ENCODE data around the gene COX6B2.

Gene COX6B2

DNA sequence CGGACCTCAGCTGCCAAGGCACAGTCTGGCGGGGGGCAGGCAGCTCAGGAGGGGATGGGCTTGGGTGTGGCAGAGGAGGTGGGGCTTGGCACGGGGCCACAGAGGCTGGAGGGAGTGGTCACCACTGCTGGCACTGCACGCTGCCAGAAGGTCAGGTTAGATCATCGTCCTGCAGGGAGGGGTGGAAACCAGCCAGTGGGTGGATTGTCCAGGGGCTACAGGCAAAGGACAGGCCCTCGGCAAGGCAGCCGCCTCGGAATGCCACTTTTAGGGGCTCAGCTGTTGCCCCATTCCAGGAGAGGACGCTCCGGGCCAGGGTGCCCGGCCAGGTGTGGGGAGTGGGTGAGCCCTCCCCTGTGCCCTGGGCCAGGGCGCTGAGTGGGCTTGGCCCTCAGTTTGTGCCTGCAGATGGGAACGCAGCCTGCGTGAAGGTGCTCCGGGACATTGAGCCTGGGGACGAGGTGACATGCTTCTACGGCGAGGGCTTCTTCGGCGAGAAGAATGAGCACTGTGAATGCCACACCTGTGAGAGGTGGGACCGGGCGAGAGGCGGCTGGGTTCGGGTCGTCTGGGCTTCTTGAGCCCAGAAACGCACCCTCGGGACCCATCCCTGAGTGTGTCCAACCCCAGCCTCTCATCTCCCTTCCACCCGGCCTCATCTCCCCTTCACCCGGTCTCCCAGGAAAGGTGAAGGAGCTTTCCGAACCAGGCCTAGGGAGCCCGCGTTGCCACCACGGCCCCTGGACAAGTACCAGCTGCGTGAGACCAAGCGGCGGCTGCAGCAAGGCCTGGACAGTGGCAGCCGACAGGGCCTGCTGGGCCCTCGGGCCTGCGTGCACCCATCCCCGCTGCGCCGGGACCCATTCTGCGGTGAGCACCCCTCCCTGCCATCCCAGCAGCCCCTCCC, 8.4 kb downstream of the COX6B2 start:
- Histone ChIP-seq H3K27ac (ENCODE audit: low read depth, low read length) (no peak overlapping the region), H3K4me1 (ENCODE audit: control insufficient read depth, insufficient read depth, low read length) (peaks cover 46% of the 10 kb centered on the region), H3K27me3 (ENCODE audit: control insufficient read depth, insufficient read depth, low read length) (peaks cover 7% of the 10 kb centered on the region), H3K36me3 (ENCODE audit: control insufficient read depth, insufficient read depth, low read length) (peaks cover 48% of the 10 kb centered on the region), H3K9ac (ENCODE audit: low read length) (no peak overlapping the region), H3K4me3 (ENCODE audit: low read depth, low read length) (no peak overlapping the region), H3K9me3 (ENCODE audit: control insufficient read depth, insufficient read depth, low read depth, low read length) (no peaks in the 10 kb centered on the region)

- Histone ChIP-seq H3K27ac (ENCODE audit: low read depth, low read length) (no peak overlapping the region), H3K4me3 (ENCODE audit: low read depth, low read length) (no peak overlapping the region), H3K9ac (ENCODE audit: low read length) (peak overlapping the region; percentile 15), H3K4me1 (ENCODE audit: control insufficient read depth, insufficient read depth, low read length) (peaks cover 44% of the 10 kb centered on the region), H3K27me3 (ENCODE audit: control insufficient read depth, insufficient read depth, low read length) (no peaks in the 10 kb centered on the region), H3K9me3 (ENCODE audit: control insufficient read depth, insufficient read depth, low read depth, low read length) (no peaks in the 10 kb centered on the region), H3K36me3 (ENCODE audit: control insufficient read depth, insufficient read depth, low read length) (peaks cover 48% of the 10 kb centered on the region)
Observed at GRCh38 chr19:55345101-55345817, 9.3 kb downstream of the COX6B2 start.

- no peak overlapping the region for H3K9ac ChIP-seq (ENCODE audit: low read length)
- no peaks in the 10 kb centered on the region for H3K9me3 ChIP-seq (ENCODE audit: control insufficient read depth, insufficient read depth, low read depth, low read length)
- H3K27ac ChIP-seq (ENCODE audit: low read depth, low read length) = no peak overlapping the region
- no peaks in the 10 kb centered on the region for H3K27me3 ChIP-seq (ENCODE audit: control insufficient read depth, insufficient read depth, low read length)
- H3K36me3 ChIP-seq (ENCODE audit: control insufficient read depth, insufficient read depth, low read length) = peaks cover 48% of the 10 kb centered on the region
- peaks cover 39% of the 10 kb centered on the region for H3K4me1 ChIP-seq (ENCODE audit: control insufficient read depth, insufficient read depth, low read length)
- no peak overlapping the region for H3K4me3 ChIP-seq (ENCODE audit: low read depth, low read length)
Observed at GRCh38 chr19:55344444-55344843, 10.1 kb downstream of the COX6B2 start.

DNA sequence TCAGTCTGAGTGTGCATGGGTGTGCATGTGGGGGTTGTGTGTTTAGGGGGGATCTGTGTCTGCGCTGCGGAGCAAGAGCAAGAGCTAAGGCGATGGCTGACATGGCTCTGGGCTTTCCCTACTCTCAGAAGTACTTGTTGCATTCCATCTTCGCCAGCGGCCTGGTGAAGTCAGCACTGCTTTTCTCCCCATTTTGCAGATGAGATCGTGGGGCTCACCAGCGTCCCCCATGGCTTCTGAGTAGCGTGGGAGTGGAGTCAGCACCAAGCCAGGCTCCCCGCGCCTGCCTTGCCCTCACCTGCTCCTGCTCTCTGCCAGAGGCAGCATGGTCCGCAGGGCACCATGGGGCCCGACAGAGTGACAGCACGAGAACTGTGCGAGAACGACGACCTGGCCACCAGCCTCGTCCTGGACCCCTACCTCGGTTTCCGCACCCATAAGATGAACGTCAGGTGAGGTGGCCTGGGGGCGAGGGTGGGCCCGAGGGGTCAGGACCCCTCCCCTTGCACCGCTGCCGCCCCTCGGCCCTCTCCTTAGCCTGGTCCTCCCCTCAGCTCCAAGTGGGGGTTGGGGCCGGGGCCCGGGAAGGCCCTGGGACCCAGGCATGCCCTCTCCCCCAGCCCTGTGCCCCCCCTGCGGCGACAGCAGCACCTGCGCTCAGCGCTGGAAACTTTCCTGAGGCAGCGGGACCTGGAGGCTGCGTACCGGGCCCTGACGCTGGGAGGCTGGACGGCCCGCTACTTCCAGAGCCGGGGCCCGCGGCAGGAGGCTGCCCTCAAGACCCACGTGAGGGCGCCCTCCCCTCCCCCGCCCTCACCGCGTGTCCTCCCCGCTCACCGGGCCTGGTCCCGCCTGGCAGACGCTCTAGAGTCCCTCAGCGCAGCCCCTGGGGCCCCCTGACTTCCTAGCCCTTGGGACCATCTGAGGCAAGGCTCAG, 12.7 kb downstream of the COX6B2 start:
- Histone ChIP-seq H3K27ac (ENCODE audit: low read depth, low read length) (no peak overlapping the region), H3K9me3 (ENCODE audit: control insufficient read depth, insufficient read depth, low read depth, low read length) (no peaks in the 10 kb centered on the region), H3K27me3 (ENCODE audit: control insufficient read depth, insufficient read depth, low read length) (no peaks in the 10 kb centered on the region), H3K4me3 (ENCODE audit: low read depth, low read length) (peak overlapping the region; percentile 48), H3K9ac (ENCODE audit: low read length) (peak overlapping the region; percentile 21), H3K36me3 (ENCODE audit: control insufficient read depth, insufficient read depth, low read length) (peaks cover 45% of the 10 kb centered on the region), H3K4me1 (ENCODE audit: control insufficient read depth, insufficient read depth, low read length) (peaks cover 29% of the 10 kb centered on the region)

- H3K36me3 ChIP-seq (ENCODE audit: control insufficient read depth, insufficient read depth, low read length) = peaks cover 40% of the 10 kb centered on the region
- H3K4me3 ChIP-seq (ENCODE audit: low read depth, low read length) = peak overlapping the region; percentile 97
- no peaks in the 10 kb centered on the region for H3K9me3 ChIP-seq (ENCODE audit: control insufficient read depth, insufficient read depth, low read depth, low read length)
- H3K9ac ChIP-seq (ENCODE audit: low read length) = peak overlapping the region; percentile 21
- H3K27ac ChIP-seq (ENCODE audit: low read depth, low read length) = peak overlapping the region; percentile 78; the same call in 1 of the 2 replicates
- H3K27me3 ChIP-seq (ENCODE audit: control insufficient read depth, insufficient read depth, low read length) = no peaks in the 10 kb centered on the region
- H3K4me1 ChIP-seq (ENCODE audit: control insufficient read depth, insufficient read depth, low read length) = peaks cover 26% of the 10 kb centered on the region
Observed at GRCh38 chr19:55341171-55341588, 13.3 kb downstream of the COX6B2 start.

DNA sequence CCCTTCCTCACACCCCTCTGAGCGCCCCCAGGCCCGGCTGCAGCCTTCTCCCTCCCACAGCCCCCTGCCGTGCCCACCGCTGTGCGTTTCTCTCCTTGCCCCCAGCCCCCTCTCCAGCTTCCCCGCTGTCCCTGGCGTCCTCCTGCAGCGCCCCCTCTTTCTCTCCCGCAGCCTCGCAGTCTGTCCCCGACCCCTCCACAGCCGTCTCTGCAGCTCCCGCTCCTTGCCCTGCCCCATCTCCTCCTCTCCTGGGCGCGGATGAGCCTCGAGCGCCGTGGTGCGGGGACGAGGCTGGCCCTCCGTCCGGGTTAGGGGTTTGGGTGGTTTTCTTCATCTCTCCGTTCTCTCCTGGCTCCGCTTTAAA, 13.8 kb downstream of the COX6B2 start:
- H3K9ac ChIP-seq (ENCODE audit: low read length) = peak overlapping the region; percentile 79
- peaks cover 22% of the 10 kb centered on the region for H3K4me1 ChIP-seq (ENCODE audit: control insufficient read depth, insufficient read depth, low read length)
- H3K27me3 ChIP-seq (ENCODE audit: control insufficient read depth, insufficient read depth, low read length) = no peaks in the 10 kb centered on the region
- H3K27ac ChIP-seq (ENCODE audit: low read depth, low read length) = peak overlapping the region; percentile 78; the same call in 1 of the 2 replicates
- H3K9me3 ChIP-seq (ENCODE audit: control insufficient read depth, insufficient read depth, low read depth, low read length) = no peaks in the 10 kb centered on the region
- peaks cover 36% of the 10 kb centered on the region for H3K36me3 ChIP-seq (ENCODE audit: control insufficient read depth, insufficient read depth, low read length)
- H3K4me3 ChIP-seq (ENCODE audit: low read depth, low read length) = peak overlapping the region; percentile 97

GRCh38 chr19:55339889-55340783, 14.4 kb downstream of the COX6B2 start:
- Histone ChIP-seq H3K9ac (ENCODE audit: low read length) (peak overlapping the region; percentile 79), H3K27me3 (ENCODE audit: control insufficient read depth, insufficient read depth, low read length) (no peaks in the 10 kb centered on the region), H3K36me3 (ENCODE audit: control insufficient read depth, insufficient read depth, low read length) (peaks cover 30% of the 10 kb centered on the region), H3K27ac (ENCODE audit: low read depth, low read length) (peak overlapping the region; percentile 78; the same call in 1 of the 2 replicates), H3K9me3 (ENCODE audit: control insufficient read depth, insufficient read depth, low read depth, low read length) (no peaks in the 10 kb centered on the region), H3K4me3 (ENCODE audit: low read depth, low read length) (peak overlapping the region; percentile 97), H3K4me1 (ENCODE audit: control insufficient read depth, insufficient read depth, low read length) (peaks cover 16% of the 10 kb centered on the region)

DNA sequence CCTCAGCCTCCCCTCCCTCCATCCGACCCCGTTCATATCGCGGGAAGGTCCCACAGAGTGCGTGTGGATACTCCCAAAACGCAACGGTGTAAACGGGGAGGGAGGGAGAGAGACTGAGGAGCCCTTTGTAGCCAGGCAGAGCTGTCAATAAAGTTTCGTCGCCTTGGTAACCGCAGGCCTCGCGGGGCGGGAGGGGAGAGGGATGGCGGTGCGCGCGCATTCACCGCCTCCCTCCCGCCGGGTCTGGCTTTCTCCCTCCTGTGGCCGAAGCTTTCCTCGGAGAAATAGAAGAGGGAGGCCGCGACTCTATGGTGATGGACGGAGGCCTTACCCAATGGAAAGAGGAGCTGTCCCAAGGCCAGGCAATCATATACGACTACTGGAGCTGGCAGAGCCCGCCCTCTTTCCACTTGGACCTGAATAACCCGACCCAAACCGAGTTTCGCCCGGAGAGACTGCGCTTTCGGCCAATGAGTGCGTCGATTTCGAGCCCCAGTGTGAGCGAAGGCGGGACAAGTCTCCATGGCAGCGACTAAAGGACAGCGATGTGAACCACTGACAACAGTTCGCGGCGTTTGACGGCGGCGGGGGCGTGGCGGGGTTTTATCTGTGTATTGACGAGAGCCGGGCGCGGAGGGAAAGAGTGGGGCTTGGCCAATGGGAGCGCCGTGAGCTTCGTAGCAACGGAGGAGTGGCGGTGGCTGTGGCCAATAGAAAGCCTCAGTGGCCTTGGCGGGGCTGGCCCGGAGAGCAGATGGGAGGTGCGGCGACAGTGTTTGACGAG, 15.2 kb downstream of the COX6B2 start, which contains the start of gene KMT5C:
Gene KMT5C, plus strand, starts transcription at position 772 of the 784 bp plus-strand sequence. CDS start 2,061 bp downstream, outside the sequence.
- peak within 1 kb of the TSS; percentile 94 for H3K27ac ChIP-seq (ENCODE audit: low read depth, low read length)

GRCh38 chr19:55336101-55336500, 18.4 kb downstream of the COX6B2 start:
- Histone ChIP-seq H3K4me1 (ENCODE audit: control insufficient read depth, insufficient read depth, low read length) (peaks cover 14% of the 10 kb centered on the region), H3K9ac (ENCODE audit: low read length) (no peak overlapping the region), H3K4me3 (ENCODE audit: low read depth, low read length) (no peak overlapping the region), H3K27ac (ENCODE audit: low read depth, low read length) (no peak overlapping the region), H3K27me3 (ENCODE audit: control insufficient read depth, insufficient read depth, low read length) (no peaks in the 10 kb centered on the region), H3K36me3 (ENCODE audit: control insufficient read depth, insufficient read depth, low read length) (no peaks in the 10 kb centered on the region), H3K9me3 (ENCODE audit: control insufficient read depth, insufficient read depth, low read depth, low read length) (no peaks in the 10 kb centered on the region)

More for the DNA sequence above, 15.2 kb downstream of the COX6B2 start, which contains the start of gene KMT5C:
- peak within 1 kb of the TSS; percentile 91 for H3K9ac ChIP-seq (ENCODE audit: low read length)
- peaks cover 16% of the 10 kb centered on the region for H3K4me1 ChIP-seq (ENCODE audit: control insufficient read depth, insufficient read depth, low read length)
- H3K36me3 ChIP-seq (ENCODE audit: control insufficient read depth, insufficient read depth, low read length) = peaks cover 22% of the 10 kb centered on the region
- H3K4me3 ChIP-seq (ENCODE audit: low read depth, low read length) = peak within 1 kb of the TSS; percentile 97
- H3K27me3 ChIP-seq (ENCODE audit: control insufficient read depth, insufficient read depth, low read length) = no peaks in the 10 kb centered on the region
- no peaks in the 10 kb centered on the region for H3K9me3 ChIP-seq (ENCODE audit: control insufficient read depth, insufficient read depth, low read depth, low read length)
